ENCODE results near the gene GDF10. TPM values are rescaled to one million over a fixed set of nuclear protein-coding genes. Genes with fewer than 3 reads are reported as not detected.

The GDF10 gene
- total RNA-seq, 2 donors from 2014 or later, result 6.6 to 8.0 TPM

DNA sequence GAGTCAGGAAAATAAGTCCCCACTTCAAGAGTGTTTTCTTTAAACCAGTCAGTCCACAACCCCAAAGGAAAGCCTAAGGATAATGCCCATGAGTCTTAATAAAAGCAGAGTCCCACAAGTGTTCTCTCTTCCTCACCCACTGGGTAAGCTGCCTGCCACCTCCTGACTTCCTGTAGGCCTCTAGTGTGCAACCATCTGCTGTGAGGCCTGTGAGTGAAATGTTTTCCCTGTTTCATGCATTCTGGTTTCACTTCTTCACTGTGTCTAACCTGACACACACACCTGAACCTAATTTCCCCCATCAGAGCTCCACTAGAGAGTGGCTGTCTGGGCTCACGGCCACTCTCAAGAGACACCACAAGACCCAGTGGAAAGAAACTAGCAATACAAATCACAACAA lies 38.9 kb upstream of the GDF10 start:
- 88 to 93% methylated on average over 1 of the region's 1 CpG for WGBS, 2 donors

DNA sequence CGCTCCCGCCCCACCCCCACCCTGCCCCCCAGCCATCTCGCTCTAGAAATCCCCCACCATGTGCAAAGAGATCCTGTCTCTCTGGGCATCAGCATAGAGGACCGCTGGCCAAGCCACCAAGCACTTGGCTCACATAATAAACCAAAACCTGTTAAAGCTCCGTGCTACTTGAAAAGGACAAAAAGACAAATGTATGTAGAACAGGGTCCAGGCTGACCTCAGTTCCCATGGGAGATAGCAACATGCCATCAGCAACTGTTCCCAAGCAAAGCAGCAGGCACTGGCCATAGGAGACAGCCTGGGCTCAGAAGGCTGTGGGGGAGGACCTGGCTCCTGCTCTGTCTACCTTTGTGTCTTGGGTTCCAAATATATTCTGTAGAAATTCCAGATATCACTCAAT lies 38.4 kb upstream of the GDF10 start:
- Histone ChIP-seq H3K4me1 (peaks cover 8% of the 10 kb centered on the region), H3K36me3 (replicated peaks in 1 of 2; ENCODE audit: insufficient read depth in 1 of 2, low read depth in 2 of 2) (no peaks in the 10 kb centered on the region), H3K4me3 (no peak overlapping the region), H3K27me3 (no peaks in the 10 kb centered on the region), H3K9me3 (no peaks in the 10 kb centered on the region), H3K27ac (no peak overlapping the region)
- intact Hi-C loops (cut with DNase I), result no loop called here
- DNase-seq, result no peak
- WGBS, 2 donors, result 88 to 94% methylated on average over 5 of the region's 5 CpGs
- ATAC-seq, result no peak
- TF ChIP-seq POLR2A (IDR thresholded peaks at IDR 0.05), result no peak
- TF ChIP-seq, protein P1, sequence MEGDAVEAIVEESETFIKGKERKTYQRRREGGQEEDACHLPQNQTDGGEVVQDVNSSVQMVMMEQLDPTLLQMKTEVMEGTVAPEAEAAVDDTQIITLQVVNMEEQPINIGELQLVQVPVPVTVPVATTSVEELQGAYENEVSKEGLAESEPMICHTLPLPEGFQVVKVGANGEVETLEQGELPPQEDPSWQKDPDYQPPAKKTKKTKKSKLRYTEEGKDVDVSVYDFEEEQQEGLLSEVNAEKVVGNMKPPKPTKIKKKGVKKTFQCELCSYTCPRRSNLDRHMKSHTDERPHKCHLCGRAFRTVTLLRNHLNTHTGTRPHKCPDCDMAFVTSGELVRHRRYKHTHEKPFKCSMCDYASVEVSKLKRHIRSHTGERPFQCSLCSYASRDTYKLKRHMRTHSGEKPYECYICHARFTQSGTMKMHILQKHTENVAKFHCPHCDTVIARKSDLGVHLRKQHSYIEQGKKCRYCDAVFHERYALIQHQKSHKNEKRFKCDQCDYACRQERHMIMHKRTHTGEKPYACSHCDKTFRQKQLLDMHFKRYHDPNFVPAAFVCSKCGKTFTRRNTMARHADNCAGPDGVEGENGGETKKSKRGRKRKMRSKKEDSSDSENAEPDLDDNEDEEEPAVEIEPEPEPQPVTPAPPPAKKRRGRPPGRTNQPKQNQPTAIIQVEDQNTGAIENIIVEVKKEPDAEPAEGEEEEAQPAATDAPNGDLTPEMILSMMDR (IDR thresholded peaks at IDR 0.05), result no peak

More for the DNA sequence above, 38.9 kb upstream of the GDF10 start:
- TF ChIP-seq, protein P1 (IDR thresholded peaks at IDR 0.05), result no peak
- TF ChIP-seq POLR2A (IDR thresholded peaks at IDR 0.05), result no peak
- H3K27me3 ChIP-seq, result no peaks in the 10 kb centered on the region
- DNase-seq (no peak), ATAC-seq (no peak)
- no peaks in the 10 kb centered on the region for H3K9me3 ChIP-seq
- H3K36me3 ChIP-seq (replicated peaks in 1 of 2; ENCODE audit: insufficient read depth in 1 of 2, low read depth in 2 of 2), result no peaks in the 10 kb centered on the region
- no peak overlapping the region for H3K27ac ChIP-seq
- H3K4me3 ChIP-seq, result no peak overlapping the region
- intact Hi-C loops (cut with DNase I), result no loop called here
- H3K4me1 ChIP-seq, result peaks cover 8% of the 10 kb centered on the region

DNA sequence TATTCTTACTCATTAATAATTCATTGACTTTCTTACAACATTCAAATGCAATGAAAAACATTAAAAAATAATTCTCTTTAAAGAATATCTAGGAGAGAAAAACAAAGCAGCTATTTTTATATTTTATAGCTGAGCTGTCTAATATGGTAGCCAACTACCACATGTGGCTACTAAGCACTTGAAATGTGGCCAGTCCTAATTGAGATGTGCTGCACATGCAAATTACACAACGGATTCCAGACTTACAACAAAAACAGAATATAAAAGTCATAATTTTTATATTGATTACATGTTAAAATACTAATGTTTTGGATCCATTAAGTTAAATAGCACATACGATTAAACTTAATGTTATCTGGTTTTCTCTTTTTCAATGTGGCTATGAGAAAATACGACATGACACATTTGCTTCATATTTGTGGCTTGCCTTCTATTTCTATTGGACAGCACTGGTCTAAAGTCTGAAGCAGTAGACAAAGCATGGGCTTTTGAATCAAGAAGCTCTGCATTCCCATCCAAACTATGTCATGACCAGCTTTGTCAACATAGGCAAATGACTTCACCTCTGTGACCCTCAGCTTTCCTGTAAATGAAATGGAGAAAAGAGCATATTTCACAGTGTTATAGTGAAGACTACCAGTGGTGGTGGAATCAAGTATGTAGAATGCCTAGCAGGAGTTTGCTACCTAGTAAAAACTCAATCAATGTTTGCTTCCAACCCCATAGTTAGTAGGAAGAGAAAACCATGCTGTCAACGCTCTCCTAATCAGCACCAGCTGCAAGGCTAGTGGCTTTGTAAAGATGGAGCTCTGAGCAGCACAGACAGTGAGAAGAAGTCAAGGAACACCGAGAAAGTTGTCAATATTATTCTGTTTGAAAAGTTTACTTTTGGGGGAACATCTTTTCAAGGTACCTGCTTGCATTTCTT lies 37.1 kb upstream of the GDF10 start:
- TF ChIP-seq, protein P1 (IDR thresholded peaks at IDR 0.05), result no peak
- TF ChIP-seq POLR2A (IDR thresholded peaks at IDR 0.05), result no peak
- WGBS, 2 donors, result 66 to 70% methylated on average over 5 of the region's 5 CpGs

DNA sequence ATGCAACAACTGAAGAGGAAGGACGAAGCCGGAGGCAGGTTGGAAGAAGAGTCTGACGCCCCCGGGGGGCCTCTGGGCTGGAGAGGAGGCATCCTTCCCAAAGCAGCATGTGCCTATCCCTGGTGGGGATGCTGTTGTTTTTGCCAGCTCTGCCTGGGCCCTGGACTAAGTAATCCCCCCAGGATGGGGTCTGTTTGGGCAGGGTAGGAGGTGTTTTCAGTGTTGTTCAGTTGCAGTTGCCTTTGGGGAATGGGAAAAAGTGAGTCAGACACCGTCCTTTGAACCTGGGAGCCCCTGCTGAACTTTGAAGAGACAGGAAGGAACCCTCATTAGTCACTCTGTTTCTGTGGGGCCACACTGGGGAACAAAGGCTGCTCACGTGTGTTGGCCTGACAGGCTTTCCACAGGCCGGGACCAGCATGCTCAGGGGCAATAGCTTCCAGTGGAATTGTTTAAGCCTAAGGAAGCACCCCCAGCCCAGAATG lies 35.2 kb upstream of the GDF10 start:
- no peak for TF ChIP-seq POLR2A (IDR thresholded peaks at IDR 0.05)
- TF ChIP-seq, protein P1 (IDR thresholded peaks at IDR 0.05), result no peak
- H3K9me3 ChIP-seq, result no peaks in the 10 kb centered on the region
- no peak for DNase-seq
- no peaks in the 10 kb centered on the region for H3K36me3 ChIP-seq (replicated peaks in 1 of 2; ENCODE audit: insufficient read depth in 1 of 2, low read depth in 2 of 2)
- no peak for ATAC-seq
- no peaks in the 10 kb centered on the region for H3K27me3 ChIP-seq
- no peak overlapping the region for H3K27ac ChIP-seq
- H3K4me1 ChIP-seq, result peaks cover 8% of the 10 kb centered on the region
- WGBS, 2 donors, result 69 to 93% methylated on average over 7 of the region's 7 CpGs
- intact Hi-C loops (cut with DNase I), result no loop called here
- no peak overlapping the region for H3K4me3 ChIP-seq

More for the DNA sequence above, 37.1 kb upstream of the GDF10 start:
- H3K9me3 ChIP-seq, result no peaks in the 10 kb centered on the region
- H3K4me3 ChIP-seq, result no peak overlapping the region
- intact Hi-C loops (cut with DNase I), result no loop called here
- no peak for ATAC-seq
- no peak for DNase-seq
- H3K4me1 ChIP-seq, result peaks cover 8% of the 10 kb centered on the region
- H3K27me3 ChIP-seq, result no peaks in the 10 kb centered on the region
- H3K27ac ChIP-seq, result no peak overlapping the region
- H3K36me3 ChIP-seq (replicated peaks in 1 of 2; ENCODE audit: insufficient read depth in 1 of 2, low read depth in 2 of 2), result no peaks in the 10 kb centered on the region
